C4-2B (cell line): Measurements from ENCODE around the gene SUMO2.

Experiments used
- CTCF ChIP-seq: fragments of 450-650 bp; conservative IDR thresholded peaks from 2 replicates; pipeline ENCODE4 v1.5.1; 2017; ENCODE audit warnings: mild to moderate bottlenecking
- ZFX ChIP-seq: fragments of 450-650 bp; IDR thresholded peaks from 2 replicates; pipeline ENCODE4 v1.6.1; 2017

GRCh38 chr17:75181608-75182318, 996 bp downstream of the SUMO2 start:
- no peak for TF ChIP-seq CTCF
- TF ChIP-seq ZFX, result no peak
